Activated CD4-positive, alpha-beta T cell treated with anti-CD3 and anti-CD28 coated beads for 1 hour (primary cell): ENCODE results near the gene TBX6.
A peak's percentile ranks its signal among the peaks of the same experiment; 100 is the strongest.

Experiments used
- DNase-seq: peaks from one replicate; pipeline ENCODE4 v3.0.0-alpha.2; 2020

Gene TBX6

DNA sequence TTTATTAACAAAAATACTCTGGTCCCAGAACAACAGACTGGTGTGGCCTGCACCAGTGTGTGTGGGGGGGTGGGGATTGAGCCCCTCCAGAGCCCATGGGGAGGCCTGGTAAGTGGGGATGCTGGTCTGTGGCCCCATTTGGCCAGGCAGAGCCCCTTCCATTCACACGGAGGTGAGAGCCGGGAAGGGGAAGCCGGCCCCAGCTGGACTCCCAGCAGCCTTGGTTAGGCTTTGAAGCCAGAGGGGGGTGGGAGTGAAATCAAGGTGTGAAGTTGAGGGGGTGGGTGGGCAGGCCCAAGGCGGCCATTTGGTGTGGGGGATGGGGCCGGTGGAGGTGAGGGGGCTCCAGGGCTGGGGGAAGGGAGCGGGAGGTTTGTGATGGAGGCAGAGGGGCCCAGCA, 5.9 kb downstream of the TBX6 start:
- no peak for DNase-seq

GRCh38 chr16:30085247-30085646, 6.5 kb downstream of the TBX6 start:
- no peak for DNase-seq

DNA sequence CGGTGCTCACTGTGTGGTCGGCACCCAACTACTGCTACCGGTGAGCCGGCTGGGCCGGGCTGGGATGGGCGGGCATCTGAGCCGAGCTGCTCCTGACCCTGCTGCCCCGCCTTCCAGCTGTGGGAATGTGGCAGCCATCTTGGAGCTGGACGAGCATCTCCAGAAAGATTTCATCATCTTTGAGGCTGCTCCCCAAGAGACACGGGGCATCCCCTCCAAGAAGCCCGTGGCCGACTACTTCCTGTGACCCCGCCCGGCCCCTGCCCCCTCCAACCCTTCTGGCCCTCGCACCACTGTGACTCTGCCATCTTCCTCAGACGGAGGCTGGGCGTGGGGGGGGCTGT, 6.9 kb downstream of the TBX6 start:
- no peak for DNase-seq

- no peak for DNase-seq
Observed at GRCh38 chr16:30084096-30084815, 7.5 kb downstream of the TBX6 start.

GRCh38 chr16:30083216-30084055, 8.3 kb downstream of the TBX6 start:
- DNase-seq: no peak

- no peak for DNase-seq
Observed at GRCh38 chr16:30082545-30083090, 9.1 kb downstream of the TBX6 start.

- DNase-seq: no peak
Observed at GRCh38 chr16:30079480-30079879, 12.2 kb downstream of the TBX6 start.

GRCh38 chr16:30078744-30079143, 13.0 kb downstream of the TBX6 start:
- no peak for DNase-seq

GRCh38 chr16:30077656-30078055, 14.1 kb downstream of the TBX6 start:
- DNase-seq: no peak

GRCh38 chr16:30076276-30076791, 15.4 kb downstream of the TBX6 start:
- DNase-seq: no peak

GRCh38 chr16:30075503-30076275, 16.0 kb downstream of the TBX6 start, which contains the start of gene PPP4C:
Gene PPP4C, plus strand, starts transcription at chr16:30075994. Its CDS starts 384 bp downstream, at chr16:30076378.
- DNase-seq: peak; percentile 83

GRCh38 chr16:30070490-30070889, 21.2 kb downstream of the TBX6 start:
- no peak for DNase-seq

DNA sequence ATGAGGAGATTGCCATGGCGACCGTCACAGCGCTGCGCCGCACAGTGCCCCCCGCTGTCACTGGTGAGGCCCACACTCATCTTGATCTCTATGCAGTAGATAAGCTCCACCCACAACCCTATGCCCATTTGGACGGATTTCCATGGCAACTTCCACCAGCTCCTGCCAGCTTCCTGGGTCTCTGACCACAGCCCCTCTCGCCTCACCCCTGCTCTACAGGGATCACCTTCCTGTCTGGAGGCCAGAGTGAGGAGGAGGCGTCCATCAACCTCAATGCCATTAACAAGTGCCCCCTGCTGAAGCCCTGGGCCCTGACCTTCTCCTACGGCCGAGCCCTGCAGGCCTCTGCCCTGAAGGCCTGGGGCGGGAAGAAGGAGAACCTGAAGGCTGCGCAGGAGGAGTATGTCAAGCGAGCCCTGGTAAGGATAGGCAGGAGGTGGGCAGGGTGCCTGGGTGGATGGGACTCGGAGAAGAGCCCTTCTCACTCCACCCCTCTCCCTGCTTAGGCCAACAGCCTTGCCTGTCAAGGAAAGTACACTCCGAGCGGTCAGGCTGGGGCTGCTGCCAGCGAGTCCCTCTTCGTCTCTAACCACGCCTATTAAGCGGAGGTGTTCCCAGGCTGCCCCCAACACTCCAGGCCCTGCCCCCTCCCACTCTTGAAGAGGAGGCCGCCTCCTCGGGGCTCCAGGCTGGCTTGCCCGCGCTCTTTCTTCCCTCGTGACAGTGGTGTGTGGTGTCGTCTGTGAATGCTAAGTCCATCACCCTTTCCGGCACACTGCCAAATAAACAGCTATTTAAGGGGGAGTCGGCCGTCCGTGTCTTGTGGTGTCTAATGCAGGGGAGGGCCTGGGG, 21.9 kb downstream of the TBX6 start:
- DNase-seq: no peak

GRCh38 chr16:30068750-30069610, 22.7 kb downstream of the TBX6 start:
- DNase-seq: peak; percentile 48

DNA sequence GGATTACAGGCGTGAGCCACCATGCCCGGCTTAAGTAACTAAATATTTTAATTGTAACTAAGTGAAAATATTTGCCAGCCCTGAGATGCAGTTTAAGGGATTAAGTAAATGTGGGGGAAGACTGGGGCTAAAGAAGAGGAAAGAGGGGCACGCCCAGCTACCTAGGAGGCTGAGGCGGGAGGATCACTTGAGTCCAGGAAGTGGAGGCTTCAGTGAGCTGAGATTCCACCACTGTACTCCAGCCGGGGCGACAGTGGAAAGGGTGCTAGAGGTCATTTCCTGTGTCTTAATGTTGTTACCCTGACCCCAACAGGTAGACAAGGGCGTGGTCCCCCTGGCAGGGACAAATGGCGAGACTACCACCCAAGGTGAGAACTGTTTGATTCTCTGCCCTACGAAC, 23.4 kb downstream of the TBX6 start:
- no peak for DNase-seq

GRCh38 chr16:30067584-30067916, 24.2 kb downstream of the TBX6 start:
- DNase-seq: no peak

DNA sequence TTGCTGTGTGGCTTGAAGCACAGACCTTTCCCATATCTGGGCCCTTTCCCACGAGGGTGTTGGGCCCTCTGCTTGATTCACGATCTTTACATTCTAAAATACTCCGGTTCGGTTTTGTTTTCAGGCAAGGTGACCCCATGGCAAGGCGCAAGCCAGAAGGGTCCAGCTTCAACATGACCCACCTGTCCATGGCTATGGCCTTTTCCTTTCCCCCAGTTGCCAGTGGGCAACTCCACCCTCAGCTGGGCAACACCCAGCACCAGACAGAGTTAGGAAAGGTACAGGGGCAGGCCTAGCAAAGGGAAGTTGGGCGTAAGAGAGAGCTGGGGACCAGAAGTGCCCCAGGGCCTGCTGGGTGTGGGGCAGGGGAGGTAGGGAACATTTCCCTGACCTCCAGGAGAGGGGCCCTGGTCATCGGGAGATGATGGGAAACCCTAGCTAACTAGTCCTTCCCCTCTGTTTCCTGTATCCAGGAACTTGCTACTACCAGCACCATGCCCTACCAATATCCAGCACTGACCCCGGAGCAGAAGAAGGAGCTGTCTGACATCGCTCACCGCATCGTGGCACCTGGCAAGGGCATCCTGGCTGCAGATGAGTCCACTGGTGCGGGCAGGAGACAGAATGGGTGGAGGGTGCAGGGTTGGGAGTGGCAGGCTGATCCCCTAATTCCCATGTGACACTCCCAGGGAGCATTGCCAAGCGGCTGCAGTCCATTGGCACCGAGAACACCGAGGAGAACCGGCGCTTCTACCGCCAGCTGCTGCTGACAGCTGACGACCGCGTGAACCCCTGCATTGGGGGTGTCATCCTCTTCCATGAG, 24.8 kb downstream of the TBX6 start:
- no peak for DNase-seq

GRCh38 chr16:30065943-30066760, 25.6 kb downstream of the TBX6 start:
- DNase-seq: peak; percentile 31
